ENCODE data around the gene UPF2.
"Not testable (repeated sequence)": the region's sequence is repeated elsewhere in the genome, so short reads cannot be mapped to it uniquely, and the experiment has no call there.

Gene UPF2

DNA sequence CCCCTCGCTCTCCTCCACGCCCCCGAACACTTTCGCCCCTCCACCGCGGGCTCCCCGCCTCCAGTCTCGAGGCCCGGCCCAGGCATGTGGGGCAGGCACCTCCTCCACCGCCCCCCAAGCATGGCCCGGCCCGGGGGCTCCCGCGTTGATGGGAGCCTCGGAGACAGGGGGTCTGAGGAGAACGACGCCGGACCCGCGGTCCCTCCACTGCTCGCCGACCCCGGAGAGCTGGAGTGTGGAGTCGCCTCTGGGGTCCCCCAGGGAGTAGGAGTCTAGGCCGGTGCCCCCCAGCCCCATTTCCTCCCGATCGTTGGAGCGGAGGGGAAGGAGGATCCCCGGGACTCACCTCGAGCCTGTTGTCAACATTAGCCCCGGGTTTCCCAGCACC, 206 bp downstream of the UPF2 start:
- peak; percentile 40 to 42 for DNase-seq

DNA sequence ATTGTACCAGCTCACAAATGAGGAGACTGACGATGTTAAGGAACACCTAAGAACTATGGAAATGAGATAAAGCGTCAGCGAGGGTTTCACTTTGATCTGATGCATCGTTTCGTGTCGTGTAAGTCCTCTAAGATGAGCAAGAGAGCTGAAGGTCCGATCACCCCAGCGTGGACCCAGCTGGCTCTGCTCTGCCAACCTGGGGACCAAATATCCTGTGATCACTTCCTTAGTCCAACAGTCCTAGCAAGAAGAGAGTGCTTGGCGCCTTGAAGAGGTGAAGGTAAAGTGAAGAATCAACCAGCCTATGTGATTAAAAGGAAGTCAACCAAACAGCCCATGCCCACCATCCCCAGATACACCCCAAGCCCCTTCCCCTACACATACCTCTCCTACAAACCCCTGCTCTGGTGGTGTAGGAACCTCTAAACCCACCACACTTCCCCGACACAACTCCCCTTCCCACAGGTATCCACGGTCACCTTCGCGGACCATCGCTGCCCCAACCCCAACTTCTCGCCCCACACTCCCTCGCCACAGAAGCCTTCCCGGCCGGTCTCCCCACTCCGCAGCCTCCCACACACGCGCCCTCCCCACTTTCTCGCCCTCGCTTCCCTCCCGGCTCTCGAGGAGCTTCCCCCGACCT, 722 bp downstream of the UPF2 start:
- peak; percentile 22 to 23 for DNase-seq

DNA sequence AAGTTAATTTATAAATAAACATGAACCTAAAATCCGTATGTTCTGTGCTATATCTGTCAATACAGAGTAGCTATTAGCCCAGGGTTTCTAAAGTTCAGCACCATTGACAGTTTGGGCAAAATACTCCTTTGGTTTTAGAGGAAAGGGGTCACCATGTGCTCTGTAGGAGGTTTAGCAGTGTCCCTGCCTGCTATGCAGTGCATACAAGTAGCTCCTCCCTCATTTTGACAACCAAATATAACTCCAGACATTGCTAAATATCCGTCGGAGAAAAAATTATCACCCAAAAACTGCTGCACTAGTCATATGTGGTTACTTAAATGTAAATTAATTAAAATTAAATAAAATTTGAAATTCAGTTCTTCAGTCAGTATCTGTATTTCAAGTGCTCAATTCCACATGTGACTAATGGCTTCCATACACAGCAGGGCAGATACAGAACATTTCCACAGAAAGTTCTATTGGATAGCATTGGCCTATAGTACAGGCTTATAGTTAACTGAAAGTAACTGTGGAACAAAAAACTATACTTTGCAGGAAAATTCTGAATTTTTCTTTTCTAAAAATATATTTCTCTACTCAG, 6.4 kb downstream of the UPF2 start:
- no peak for DNase-seq

DNA sequence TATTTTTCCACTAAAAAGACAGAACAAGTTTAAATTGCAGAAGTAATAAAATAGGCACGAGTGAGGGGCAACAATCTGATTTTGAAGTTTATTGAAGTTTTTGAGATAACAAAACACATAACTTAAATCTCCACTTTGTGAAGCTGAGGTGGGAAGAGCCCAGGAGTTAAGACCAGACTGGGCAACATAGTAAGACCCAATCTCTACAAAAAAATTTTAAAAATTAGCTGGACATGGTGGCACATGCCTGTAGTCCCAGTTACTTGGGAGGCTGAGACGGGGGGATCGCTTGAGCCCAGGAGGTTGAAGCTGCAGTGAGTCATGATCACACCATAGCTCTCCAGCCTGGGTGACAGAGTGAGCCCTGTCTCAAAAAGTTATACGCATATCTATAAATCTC, 11.2 kb downstream of the UPF2 start:
- no peak for DNase-seq

DNA sequence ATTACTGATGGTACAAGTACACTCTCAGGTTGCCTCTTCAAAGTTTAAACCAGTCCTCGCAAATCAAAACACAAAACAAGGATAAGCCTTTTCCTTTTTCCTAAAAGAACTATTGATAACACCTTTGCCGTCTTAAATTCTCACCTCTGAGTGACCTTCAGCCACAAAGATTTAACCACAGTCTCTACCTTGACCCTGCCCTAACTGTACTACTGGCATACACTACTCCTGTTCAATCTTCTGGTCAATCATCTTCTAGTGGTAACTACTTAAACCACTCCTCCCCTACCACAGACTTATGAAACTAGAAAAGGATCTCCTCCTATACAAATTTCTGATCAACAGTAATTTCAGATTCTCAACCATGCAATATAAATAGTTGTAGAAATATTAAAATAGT, 15.1 kb downstream of the UPF2 start:
- DNase-seq = no peak

DNA sequence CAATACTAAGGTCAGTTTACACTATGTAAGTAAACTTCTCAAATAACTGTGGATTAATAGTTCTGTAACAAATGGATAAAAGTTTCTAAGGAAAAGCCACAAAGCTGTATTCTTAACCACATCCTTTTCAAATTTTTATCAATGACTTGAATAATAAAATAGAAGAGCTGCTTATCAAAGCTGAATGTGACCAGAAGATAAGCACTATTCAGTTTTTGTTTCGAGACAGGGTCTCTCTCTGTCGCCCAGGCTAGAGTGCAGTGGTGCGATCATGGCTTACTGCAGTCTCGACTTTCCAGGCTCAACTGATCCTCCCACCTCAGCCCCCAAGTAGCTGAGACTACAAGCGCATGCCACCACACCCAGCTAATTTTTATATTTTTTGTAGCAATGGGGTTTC, 17.0 kb downstream of the UPF2 start:
- no peak for DNase-seq

DNA sequence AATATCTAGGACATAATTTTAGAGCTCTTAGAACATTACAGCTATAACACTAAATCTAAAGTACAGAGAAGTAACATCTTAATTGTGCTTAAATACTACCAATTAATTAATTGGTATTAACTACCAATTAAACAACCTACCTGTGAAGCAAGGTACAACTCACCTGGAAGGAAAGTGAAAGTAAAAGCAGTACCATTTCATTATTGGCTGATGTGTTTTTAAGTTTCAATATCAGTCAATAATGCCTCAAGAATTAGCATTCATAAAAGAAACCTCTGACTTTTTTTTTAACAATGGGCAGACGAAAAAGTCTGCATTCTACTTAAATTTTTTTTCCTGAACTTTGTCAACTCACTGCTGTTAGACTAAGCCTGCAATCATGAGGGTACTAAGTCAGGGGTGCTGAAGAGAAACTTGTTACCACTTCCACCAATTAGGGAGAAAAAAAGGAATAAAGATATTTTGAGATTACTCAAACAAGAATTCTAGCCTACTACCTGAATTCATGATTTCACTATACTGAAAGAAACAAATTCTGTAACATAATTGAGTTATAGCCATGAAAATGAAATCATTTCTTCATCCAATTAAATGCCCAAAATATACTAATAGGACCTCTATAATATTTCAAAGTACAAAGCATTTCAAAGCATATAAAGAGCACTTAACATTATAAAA, 19.9 kb downstream of the UPF2 start:
- no peak for DNase-seq

DNA sequence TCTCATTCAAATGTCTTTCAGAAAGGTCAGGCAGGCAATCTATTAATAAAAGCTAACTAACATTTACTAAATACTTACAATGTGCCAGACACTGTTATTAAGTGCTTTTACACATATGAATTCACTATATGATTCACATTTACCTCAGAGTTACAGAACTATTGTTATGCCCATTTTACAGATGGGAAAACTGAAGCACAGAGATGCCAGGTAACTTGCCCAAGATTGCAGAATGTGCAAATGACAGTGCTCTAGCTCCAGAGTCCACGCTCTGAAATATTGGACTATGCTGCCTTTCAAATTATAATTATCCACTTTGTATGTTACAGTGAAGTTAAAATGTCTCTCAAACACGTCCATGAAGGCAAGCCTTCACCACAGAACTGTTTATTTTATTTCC, 22.0 kb downstream of the UPF2 start:
- no peak for DNase-seq

DNA sequence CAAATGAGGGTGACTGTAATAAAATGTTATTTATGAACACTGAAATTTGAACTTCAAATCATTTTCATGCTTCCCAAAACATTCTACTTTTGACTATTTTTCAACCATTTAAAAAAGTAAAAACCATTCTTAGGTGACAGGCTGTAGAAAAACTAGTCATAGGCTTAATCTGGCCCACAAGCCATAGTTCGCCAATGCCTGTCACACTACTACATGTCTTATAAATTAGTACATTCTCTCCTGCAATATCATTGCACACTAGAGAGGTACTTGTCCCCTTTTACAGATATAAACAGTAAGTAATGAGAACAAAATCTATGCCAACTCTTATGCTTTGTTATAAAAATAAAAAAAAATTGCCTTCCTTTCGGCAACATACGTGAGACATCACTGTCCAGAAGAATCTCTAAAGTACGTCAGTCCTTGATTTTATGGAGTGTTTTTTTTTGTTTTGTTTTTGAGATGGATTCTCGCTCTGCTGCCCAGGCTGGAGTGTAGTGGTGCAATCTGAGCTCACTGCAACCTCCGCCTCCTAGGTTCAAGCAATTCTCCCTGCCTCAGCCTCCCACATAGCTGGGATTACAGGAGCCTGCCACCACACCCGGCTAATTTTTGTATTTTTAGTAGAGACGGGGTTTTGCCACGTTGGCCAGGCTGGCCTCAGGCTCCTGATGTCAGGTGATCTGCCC, 23.2 kb downstream of the UPF2 start:
- no peak for DNase-seq

DNA sequence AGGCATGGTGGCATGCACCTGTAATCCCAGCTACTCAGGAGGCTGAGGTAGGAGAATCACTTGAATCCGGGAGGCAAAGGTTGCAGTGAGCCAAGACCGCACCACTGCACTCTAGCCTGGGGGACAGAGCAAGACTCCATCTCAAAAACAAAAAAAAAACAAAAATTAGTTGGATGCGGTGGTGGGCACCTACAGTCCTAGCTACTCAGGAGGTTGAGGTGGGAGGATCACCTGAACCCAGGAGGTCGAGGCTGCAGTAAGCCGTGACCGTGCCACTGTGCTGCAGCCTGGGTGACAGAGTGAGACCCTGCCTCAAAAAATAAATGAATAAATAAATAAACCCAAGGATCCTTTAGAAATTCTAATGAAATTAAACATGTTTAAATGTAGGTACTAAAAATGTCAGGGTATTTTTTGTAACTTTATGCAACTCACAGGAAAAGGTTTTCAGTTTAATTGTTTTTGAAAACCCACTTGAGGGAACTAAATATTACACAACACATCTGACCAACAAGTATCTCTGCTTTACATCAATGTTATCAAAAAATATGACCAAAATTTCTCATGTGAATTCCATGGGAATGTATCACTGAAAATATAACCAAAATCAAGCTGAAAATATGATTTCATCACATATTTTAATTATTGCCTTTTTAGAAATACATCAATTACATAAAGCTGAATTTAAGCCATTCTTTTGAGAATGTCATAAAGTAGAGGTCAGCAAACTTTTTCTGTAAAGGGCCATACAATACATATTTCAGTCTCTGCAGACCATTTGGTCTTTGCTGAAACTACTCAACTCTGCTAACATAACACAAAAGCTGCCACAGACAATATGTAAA, 23.9 kb downstream of the UPF2 start:
- no peak for DNase-seq

DNA sequence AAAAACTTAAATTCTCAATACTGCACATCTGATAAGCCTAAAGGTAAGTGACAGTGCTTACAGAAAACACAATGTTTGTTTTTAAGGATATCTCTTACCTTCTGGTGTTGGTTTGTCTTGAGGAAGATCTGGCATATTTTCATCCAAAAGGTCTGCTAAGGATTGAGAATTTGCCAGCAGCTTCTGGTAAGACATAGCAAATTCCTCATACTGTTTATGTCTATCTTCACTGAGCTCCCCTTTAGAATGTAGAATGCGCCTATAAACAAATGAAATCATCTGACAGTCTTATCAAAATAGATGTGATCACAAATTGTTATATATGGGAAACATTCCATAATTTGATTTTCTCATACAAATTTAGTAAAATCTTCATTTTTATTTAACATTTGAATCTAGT, 28.7 kb downstream of the UPF2 start:
- no peak for DNase-seq

DNA sequence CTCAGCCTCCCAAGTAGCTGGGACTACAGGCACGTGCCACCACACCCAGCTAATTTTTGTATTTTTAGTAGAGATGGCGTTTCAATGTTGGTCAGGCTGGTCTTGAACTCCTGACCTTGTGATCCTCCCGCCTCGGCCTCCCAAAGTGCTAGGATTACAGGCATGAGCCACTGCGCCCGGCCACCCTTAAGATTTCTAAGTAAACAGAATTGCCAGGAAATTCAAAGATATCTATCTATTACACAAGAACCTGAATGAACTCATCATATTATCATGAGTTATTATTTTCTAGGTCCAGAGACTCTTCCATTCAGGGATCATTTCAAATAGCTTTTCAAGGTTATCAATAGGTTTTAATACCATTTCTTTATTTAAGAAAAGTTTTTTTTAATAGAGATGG, 29.2 kb downstream of the UPF2 start:
- not testable (repeated sequence) for DNase-seq

DNA sequence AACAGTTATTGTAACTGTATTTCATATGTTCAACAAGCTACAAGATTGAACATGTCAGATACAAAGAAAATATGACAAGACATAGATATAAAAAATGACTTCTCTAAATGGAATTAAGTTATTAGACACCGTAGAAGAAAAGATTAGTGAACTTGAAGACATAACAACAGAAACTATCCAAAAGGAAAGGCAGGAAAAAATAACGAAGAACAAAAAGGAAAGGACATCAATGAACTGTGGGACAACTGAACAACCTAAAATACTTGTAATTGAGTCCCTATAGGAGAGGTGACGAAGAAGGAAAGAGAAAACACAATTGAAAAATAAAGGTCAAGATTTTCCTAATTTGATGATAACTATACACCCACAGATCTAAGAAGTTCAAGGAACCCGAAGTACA, 32.3 kb downstream of the UPF2 start:
- DNase-seq = no peak

DNA sequence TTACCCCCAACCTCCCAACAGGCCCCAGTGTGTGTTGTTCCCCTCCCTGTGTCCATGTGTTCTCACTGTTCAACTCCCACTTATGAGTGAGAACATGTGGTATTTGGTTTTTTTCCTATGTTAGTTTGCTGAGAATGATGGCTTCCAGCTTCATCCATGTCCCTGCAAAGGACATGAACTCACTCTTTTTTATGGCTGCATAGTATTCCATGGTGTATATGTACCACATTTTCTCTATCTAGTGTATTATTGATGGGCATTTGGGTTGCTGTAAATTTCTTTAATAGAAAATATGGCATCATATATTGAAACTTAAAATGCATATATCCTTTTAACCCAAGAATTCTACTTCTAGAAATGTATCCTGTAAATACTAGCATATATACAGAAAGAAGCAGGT, 33.8 kb downstream of the UPF2 start:
- not testable (repeated sequence) for DNase-seq

DNA sequence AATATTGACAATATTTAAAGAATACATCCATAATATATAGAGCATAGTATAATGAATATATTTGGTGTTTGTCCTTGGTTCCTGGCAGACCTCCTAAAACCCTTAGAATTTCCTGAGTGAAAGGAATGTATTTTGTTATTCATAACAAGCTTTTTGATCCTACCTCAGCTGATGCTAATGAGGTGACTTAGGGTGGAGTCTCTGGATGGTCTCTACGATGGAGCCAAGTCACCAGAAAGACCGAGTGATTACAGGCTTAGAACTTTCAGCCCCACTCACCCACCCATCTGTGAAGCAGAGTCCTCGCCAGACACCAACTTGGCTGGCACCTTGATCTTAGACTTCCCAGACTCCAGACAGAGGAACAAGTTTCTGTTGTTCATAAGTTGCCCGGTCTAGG, 35.9 kb downstream of the UPF2 start:
- DNase-seq = no peak

DNA sequence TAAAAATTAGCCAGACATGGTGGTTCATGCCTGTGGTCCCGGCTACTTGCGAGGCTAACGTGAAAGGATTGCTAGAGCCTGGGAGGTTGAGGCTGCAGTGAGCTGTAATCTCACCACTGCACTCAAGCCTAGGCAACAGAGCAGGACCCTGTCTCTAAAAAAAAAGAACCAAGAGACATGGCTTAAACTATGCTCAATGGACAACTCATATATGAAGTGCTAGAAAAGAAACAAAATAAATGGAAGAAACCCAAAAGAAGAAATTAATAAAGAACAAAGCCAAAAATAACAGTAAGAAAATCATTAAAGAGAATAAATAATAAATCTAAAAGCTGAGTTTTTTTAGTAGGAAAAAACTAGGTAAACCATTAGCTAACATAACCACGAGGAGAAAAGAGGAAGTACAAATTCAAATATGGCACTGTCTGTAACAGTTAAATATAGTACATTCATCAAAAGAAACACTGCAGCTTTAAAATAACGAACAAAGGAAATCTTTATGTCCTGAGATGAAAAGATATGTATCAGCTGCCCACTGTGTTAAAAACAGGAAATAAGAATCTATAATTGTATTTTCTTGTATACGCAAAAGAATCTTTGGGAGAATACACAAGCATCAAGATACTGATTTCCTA, 48.7 kb downstream of the UPF2 start:
- DNase-seq = no peak

DNA sequence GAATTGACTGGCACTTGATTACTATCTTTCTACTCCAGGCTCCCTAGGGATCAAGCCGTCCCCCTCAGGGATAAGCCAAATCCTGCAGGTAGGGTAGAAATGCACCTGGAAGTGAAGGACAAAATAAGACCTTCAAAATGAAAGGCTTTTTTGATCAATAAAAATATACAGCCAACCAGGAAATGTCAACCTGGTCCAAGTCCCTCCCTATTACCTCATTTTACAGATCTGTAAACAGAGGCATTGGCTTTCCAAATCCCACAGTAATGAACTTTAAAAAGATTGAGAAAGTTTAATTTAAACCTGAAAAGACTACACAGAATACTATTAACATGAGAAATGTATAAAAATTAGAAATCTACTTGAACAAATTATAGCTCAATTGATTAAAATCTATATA, 53.7 kb downstream of the UPF2 start:
- DNase-seq = no peak

DNA sequence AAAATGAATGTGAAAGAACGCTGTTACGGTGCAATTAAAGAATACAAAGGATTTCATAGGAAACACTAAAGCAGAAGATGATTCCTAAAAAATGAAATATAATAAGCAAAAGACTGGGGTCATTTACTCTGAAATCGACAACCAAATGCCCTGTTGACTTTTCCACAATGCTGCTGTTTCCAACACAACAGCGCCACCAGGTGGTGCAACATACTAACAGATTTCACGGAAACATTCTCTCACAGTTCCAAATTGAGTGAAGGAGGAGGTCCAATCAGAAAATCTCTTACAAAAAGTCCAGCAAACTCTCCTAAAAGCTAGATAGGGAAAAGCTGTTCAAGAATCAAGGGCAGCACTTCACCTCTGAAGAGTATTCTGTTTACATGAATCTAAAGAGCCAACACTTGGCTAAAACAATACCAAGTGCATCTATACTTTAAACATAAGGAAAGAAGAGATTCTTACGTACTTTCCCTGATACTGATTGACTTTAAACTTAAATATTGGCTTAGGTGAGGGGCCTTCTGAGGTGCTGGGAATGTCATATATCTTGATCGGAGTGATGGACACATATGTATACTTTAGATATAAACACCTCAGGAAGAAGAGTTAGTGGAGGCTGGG, 55.9 kb downstream of the UPF2 start:
- DNase-seq = peak; percentile 65 to 67

DNA sequence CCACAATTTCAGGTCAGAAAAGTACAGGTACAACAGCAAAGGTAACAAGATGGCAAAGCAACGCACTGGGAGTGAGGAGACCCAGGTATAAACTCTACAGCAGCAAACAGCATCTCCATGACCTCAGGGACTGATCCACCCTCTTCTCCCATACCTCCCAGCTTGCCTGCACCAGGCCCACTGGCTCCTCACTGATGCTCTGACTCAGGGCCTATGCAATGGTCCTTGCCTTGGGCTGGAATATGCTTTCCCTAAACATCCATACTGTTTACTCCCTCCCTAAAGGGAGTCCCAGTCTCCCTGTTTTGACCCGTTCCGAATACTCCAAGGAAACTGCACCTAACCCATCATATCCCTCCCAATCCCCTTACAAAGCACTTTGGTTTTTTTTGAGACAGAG, 60.4 kb downstream of the UPF2 start:
- no peak for DNase-seq

DNA sequence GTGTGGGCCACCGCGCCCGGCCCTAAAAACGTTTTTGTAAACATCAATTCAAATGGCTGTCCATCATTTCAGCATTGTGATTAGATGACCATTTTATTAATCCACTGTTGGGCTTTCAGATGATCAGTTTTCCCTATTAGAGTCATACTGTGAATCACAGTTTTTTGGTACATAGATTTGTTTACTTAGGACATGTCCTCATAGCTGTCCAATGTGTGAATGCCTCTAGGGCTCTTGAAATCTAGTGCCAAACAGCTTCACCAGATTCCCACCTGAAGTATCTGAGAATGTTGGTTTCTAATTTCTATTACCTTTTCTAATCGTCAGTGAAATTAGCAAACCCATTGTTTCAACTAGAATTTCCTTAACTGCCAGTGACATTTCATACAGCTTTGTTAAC, 66.8 kb downstream of the UPF2 start:
- no peak for DNase-seq

DNA sequence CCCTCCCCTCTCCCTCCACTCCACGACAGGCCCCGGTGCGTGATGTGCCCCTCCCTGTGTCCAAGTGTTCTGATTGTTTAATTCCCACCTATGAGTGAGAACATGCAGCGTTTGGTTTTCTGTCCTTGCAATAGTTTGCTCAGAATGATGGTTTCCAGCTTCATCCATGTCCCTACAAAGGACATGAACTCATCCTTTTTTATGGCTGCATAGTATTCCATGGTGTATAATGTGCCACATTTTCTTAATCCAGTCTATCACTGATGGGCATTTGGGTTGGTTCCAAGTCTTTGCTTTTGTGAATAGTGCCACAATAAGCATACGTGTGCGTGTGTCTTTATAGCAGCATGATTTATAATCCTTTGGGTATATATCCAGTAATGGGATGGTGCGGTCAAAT, 70.1 kb downstream of the UPF2 start:
- not testable (repeated sequence) for DNase-seq

DNA sequence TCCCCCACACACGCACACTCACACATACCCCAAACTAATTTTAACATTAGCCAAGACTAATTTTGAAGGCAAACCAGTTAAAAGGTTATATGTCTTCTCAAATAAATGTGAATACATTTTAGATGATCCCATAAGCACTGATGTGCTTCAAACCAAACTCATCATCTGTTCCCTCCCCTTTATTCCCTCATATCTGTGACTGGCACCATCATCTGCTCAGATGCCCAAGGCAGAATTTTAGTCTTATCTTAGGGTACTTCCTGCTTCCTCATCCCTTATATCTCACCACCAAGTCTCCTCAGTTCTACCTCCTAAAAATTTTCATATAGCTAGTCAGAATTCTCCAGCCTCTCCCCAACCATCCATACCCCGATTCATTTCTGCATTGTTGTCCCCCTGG, 80.4 kb downstream of the UPF2 start:
- DNase-seq = no peak

All from stimulated activated CD4-positive, alpha-beta T cell treated with anti-CD3 and anti-CD28 coated beads, Interleukin-2, amount 100 ng/mL, for 48 hours (primary cell).